AG20443 (cell line): ENCODE measurements around the gene PSMA6.
"Not testable (repeated sequence)": the region's sequence is repeated elsewhere in the genome, so short reads cannot be mapped to it uniquely, and the experiment has no call there.

Experiments
- DNase-seq: peaks from one replicate; pipeline ENCODE4 v3.0.0; 2012; ENCODE audit warnings: low spot score, mixed read lengths

The PSMA6 gene

DNA sequence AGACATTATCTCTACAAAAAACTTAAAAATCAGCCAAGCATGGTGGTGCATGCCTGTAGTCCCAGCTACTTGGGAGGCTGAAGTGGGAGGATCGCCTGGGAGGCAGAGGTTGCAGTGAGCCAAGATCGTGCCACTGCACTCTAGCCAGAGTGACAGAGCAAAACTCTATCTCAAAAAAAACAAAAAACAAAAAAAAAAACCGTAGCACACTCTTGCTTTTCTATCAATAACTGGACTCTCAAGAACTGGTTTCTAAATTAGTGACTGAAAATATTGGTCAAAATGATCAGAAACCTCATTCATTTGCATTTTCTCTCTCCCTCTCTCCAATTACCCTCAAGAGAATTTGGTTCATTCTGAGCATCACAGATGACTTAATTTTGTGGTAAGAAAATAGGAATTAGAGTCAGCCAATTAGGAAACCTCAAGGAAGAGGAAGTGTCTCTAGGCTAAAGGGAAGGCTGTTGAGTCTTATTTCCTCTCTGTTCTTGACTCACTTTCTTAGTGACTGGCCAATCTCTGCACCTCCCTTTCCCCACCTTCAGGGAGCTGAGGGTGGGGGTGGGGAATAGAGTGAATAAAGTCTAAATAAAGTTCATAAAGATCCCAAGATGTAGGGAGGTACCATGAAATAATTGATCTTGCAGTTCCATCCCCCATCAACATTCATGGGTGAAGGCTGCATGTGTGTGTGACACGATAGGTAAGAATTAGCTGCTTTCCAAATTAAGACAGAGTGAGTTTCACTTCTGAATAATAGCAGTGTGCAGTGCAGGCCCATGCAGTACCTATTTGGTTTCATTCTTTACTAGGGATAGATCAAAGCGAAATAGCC is 6.8 kb upstream of the PSMA6 start:
- DNase-seq, result no peak

- no peak for DNase-seq
These were observed 6.1 kb upstream of the PSMA6 start for GRCh38 chr14:35286003-35286600.

GRCh38 chr14:35286707-35287106 is 5.5 kb upstream of the PSMA6 start:
- no peak for DNase-seq

GRCh38 chr14:35287431-35288013 is 4.7 kb upstream of the PSMA6 start:
- DNase-seq, result no peak

GRCh38 chr14:35289623-35290022 is 2.6 kb upstream of the PSMA6 start:
- DNase-seq, result no peak

DNA sequence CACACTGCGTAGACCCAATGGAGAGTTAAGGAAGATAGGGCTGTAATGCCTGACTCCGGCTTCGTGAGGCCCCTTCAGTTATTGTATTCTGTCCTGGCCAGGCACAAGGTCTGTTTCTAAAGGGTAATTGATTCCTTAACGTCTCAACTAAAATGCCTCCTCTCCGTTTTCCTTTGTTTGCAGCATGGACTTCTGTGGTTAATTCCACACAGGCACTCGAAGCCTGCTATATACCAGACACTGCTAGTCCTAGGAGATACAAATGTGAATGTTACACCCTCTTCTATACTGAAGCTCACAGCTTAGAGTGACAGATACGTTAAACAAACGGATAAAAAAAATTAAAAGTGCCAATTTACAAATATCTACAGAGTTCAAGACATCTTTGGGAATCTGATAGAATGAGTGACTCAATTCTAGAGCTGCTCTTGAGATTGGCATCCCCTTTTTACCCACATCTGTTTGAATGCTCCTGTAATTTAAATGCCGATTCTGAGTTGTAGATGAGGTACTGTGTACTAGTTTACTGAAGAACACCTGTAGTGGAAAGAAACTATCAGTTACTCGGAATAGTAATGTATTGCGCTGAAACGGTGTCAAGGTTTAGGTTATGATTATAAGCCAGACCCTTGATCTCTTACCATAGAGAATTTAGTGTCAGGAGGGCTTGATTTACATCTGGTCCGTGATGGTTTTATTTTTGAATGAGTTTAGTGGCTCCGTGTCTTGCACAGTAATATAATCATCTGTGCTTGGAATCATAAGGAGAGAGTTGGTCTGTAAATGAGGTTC is 784 bp downstream of the PSMA6 start:
- no peak for DNase-seq

- DNase-seq, result no peak
These were observed 3.6 kb downstream of the PSMA6 start for GRCh38 chr14:35295845-35296161.

- no peak for DNase-seq
These were observed 4.4 kb downstream of the PSMA6 start for GRCh38 chr14:35296545-35296944.

DNA sequence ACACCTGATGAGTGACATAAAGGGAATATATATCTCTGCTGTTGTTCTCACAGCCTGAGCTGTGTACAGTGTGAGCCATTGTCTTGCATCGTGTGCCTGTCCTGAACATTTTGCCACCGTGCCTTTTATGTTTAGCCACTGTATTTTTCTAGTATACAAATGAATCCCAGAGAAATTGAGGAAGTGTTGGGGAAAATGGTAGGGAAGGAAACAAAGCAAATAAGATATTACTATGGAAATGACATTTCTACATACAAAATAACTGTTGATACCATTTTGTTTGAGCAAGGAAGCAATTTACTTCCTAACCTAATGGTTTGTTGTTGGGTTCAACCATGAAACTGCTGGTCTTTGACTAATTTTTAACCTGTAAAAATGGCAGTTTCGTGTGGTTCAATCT is 5.5 kb downstream of the PSMA6 start:
- no peak for DNase-seq

DNA sequence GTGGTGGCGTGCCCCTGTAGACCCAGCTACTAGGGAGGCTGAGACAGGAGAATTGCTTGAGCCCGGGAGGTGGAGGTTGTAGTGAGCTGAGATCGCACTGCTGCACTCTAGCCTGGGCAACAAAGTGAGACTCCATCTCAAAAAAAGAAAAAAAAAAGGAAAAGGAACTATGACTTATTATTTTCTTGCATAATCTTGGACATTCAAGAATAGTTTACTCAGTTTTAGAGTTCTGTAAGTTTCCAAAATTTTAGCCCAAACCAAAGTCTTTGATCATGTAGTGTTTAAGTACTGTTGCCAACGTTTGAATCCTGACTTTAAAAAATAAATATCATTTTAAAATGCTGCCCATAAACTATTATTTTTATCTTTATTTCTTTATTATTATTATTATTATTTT is 6.2 kb downstream of the PSMA6 start:
- no peak for DNase-seq

DNA sequence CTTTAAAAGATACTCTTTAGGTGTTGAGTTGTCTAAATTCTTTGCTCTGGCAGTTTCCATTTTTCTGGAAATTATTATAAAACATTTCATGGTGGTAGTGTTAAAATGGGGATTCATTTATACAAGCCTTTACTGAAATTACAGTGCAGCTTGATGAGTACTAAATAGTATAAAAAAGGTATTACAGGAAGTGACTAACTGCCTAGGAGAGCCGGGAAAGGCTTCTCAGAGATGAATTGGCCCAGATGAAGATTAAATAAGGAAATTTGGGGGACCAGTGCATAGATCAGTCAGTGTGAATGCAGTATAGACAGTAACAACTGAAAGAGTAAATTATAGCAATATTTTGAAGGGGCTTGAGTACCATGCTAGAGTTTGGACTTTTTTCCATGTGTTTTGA is 7.5 kb downstream of the PSMA6 start:
- DNase-seq, result no peak

- DNase-seq, result no peak
These were observed 8.0 kb downstream of the PSMA6 start for GRCh38 chr14:35300228-35300627.

DNA sequence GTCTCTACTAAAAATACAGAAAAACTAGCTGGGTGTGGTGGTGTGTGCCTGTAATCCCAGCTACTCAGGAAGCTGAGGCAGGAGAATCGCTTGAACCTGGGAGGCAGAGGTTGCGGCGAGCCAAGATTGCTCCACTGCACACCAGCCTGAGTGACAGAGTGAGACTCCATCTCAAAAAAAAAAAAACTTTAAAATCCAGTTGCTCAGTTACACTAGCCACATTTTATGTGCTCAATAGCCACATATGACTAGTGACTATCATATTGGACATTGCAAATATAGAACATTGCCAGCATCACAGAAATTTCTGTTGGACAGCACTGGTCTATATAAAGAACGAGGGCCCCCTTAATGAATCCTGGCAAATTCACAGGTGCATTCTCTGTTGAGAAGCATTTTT is 9.2 kb downstream of the PSMA6 start:
- not testable (repeated sequence) for DNase-seq

DNA sequence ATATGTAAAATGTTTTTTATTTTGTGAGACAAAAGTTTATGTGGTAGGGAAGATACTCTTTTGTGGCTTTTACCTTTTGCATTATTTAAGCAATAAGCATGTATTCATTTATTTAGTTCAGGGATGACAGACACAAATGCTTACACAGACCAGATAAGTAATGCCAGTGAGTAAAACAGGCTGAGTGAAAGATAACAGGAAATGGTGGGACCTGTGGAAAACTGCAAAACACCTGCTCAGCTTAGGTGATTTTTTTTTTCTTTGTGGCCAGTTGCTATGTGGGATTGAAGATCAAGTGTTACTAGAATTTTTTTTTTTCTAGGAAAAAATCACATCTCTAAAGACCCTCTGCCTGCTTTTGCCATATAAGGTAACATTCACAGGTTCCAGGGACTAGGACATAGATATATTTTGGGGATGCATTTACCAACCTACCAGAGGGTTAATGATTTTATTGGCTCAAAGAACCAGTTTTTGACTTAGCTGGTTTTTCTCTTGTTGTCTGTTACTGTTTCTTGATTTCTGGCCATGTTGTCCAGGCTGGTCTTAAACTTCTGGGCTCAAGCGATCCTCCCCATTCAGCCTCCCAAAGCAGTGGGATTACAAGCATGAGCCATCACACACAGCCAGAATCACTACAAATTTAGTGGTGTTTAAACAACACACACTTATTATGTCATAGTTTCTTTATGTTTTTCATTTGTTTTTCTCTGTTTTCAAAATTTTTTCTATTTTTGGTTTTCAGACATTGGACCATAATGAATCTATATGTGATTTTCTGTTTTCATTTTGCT is 9.8 kb downstream of the PSMA6 start:
- DNase-seq, result no peak

- no peak for DNase-seq
These were observed 11.2 kb downstream of the PSMA6 start for GRCh38 chr14:35303149-35303935.

- no peak for DNase-seq
These were observed 12.8 kb downstream of the PSMA6 start for GRCh38 chr14:35304812-35305462.

DNA sequence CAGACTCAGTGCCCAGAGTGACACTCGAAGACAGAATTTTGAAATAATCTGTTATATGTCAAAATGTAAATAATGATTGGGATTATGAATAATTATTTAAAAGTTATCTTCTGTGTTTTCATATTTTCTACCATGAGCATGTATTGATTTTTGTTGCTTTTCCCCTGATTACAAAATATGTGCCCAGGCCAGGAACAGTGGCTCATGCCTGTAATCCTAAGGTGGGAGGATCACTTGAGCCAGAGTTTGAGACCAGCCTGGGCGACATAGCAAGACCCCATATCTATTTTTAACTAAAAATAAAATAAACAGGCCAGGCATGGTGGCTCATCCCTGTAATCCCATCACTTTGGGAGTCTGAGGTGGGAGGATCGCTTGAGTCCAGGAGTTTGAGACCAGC is 13.5 kb downstream of the PSMA6 start:
- no peak for DNase-seq

DNA sequence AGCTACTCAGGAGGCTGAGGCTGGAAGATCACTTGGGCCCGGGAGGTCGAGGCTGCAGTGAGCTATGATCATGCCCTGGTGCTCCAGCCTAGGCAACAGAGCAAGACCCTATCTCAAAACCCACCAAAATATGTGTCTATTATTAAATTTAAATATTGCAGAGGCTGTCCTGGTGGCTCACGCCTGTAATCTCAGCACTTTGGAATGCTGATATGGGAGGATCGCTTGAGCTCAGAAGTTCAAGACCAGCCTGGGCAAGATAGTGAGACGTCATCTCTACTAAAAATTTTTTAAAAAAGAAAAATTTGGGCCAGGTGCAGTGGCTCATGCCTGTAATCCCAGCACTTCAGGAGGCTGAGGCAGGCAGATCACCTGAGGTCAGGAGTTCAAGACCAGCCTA is 13.9 kb downstream of the PSMA6 start:
- no peak for DNase-seq

- DNase-seq, result no peak
These were observed 25.6 kb downstream of the PSMA6 start for GRCh38 chr14:35317820-35318219.

DNA sequence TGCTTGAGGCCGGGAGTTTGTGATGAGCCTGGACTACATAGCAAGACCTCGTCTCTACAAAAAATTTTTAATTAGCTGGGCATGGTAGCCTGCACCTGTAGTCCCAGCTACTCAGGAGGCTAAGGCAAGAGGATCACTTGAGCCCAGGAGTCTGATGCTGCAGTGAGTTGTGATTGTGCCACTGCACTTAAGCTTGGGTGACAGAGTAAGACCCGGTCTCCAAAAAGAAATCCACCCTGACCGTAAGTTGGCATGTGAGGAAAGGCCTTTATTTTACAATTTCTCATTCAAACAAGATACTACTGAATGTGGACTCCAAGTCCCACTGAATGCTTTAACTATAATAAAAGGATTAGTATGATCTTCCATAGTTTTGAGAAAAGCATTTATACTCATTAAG is 27.3 kb downstream of the PSMA6 start:
- no peak for DNase-seq

DNA sequence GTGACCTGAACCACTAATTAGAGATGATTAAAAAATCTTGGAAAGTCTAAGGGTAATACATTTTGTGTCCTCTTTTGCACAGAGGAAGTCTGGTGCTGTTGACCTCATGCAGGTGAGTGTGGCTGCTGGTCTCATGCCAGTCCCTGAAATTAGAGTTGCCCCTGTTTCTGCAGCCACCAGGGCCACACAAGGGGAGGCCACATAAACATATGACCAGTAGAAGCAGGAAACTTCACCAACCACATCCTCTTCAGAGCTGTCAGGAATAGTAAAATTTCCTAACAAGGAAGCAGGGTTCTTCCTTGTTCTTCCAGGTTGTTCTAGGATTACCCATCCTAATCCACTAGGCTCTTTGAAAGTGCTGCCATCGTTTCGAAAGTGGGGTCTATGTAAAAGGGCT is 28.3 kb downstream of the PSMA6 start:
- no peak for DNase-seq
